Glomerular visceral epithelial cell (primary cell): Measurements from ENCODE around the gene MCM9.

Source experiments
- DNase-seq: peaks from one replicate; pipeline ENCODE4 v3.0.0-alpha.2; 2016; ENCODE audit errors: extremely low spot score

MCM9 gene

GRCh38 chr6:118934461-118935330 lies at the start of gene MCM9:
MCM9 (minus strand) TSS chr6:118935159; CDS start chr6:118931723, 3,436 bp downstream.
- DNase-seq: peak; percentile 95

GRCh38 chr6:118984342-118984741 lies 49.4 kb upstream of the MCM9 start:
- DNase-seq: no peak

DNA sequence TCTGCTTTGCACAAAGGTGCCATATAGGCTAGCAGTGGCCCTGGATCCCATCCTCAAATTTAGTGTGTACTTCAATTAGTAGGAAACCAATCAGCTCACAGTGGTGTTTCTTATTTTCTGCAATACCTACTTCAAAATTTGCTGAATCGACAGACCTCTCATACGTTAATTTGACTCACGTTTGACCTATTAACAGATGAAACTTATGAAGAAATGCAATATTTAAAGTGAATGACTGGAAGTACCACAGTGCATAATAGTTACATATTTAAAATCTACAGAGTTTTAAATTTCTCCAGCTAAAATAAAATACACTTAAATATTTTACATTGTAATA lies 47.6 kb upstream of the MCM9 start:
- DNase-seq: no peak

- no peak for DNase-seq
These were observed 47.1 kb upstream of the MCM9 start for GRCh38 chr6:118981884-118982574.

DNA sequence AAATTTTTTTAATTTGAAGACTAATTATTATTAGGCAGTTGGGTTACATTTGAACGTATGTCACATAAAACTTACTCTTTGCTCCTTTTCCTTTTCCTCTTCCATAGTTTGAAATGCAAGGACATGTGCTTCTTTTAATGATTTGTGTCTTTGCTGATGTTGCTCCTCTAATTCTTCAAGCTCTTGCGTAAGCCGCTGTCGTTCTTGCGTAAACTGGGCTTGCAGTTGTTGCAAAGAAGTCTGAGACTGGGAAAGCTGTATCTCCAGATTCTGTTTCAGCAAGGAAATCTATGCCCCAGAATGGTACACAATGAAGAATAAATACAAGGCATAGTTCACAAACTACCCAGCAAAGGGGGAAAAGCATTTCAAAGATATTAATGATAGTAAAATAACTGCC lies 45.1 kb upstream of the MCM9 start:
- DNase-seq: no peak

DNA sequence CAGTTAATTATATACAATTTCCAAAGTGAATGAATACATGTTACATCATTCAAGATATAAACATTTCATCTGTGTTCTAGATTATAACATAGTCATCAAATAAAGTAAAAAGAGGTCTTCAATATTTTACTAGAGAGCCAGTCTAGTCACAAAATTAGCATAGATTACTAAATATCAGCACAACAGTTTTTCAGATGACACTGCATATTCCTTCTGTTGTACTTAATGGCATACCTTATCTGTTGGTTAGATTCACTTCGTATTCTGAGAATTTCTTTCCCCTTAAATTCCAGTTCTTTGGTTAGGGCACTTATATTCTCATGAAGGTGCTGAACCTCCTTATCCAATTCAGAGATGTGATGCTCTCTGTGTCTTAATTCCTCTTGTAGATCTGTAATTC lies 39.8 kb upstream of the MCM9 start:
- DNase-seq: no peak

DNA sequence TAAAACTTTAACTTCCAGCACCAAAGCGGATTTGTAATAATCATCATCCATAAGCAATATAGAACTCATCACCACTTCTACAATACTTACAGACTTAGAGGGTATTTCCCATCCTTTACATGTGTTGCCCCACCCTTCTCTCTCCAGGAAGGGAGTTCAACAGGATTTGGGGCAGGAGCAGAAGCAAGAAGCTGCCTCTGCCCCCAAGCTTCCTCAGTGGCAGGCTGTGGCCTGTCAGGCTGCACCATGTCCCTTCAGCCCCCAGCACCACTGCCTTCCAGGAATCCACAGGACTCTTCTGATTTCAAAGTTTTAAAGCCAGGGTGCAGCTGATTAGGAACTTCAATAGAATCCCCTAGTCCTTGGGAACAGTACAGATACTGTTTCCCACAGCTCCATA lies 36.7 kb upstream of the MCM9 start:
- DNase-seq: no peak

- DNase-seq: no peak
These were observed 35.9 kb upstream of the MCM9 start for GRCh38 chr6:118970866-118971265.

- DNase-seq: peak; percentile 9
These were observed 33.5 kb upstream of the MCM9 start for GRCh38 chr6:118968416-118968815.

GRCh38 chr6:118967239-118967638 lies 32.3 kb upstream of the MCM9 start:
- DNase-seq: no peak

- DNase-seq: no peak
These were observed 30.9 kb upstream of the MCM9 start for GRCh38 chr6:118965843-118966370.

- DNase-seq: no peak
These were observed 30.4 kb upstream of the MCM9 start for GRCh38 chr6:118965371-118965770.

GRCh38 chr6:118963003-118963402 lies 28.0 kb upstream of the MCM9 start:
- no peak for DNase-seq

GRCh38 chr6:118959903-118960302 lies 24.9 kb upstream of the MCM9 start:
- no peak for DNase-seq

- DNase-seq: no peak
These were observed 18.4 kb upstream of the MCM9 start for GRCh38 chr6:118953391-118953790.

DNA sequence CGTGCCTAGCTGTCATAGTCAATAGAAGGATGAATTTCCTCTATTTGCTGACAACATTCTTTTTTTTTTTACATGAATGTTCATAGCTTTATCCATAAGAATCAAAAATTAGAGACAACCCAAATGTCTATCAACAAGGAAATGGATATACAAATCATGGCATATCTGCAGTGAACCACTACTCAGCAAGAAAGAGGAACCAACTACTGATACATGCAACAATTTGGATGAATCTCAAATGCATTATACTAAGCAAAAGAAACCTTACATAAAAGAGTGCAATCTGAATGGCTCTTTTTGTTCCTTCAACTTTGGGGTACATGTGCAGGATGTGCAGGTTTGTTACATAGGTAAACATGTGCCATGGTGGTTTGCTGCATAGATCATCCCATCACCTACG lies 17.7 kb upstream of the MCM9 start:
- no peak for DNase-seq

- no peak for DNase-seq
These were observed 10.3 kb upstream of the MCM9 start for GRCh38 chr6:118945217-118945616.

GRCh38 chr6:118940770-118941169 lies 5.8 kb upstream of the MCM9 start:
- no peak for DNase-seq

- no peak for DNase-seq
These were observed 4.7 kb upstream of the MCM9 start for GRCh38 chr6:118939683-118940082.

- no peak for DNase-seq
These were observed 1.2 kb upstream of the MCM9 start for GRCh38 chr6:118935978-118936703.

- no peak for DNase-seq
These were observed 341 bp upstream of the MCM9 start for GRCh38 chr6:118935331-118935668.

DNA sequence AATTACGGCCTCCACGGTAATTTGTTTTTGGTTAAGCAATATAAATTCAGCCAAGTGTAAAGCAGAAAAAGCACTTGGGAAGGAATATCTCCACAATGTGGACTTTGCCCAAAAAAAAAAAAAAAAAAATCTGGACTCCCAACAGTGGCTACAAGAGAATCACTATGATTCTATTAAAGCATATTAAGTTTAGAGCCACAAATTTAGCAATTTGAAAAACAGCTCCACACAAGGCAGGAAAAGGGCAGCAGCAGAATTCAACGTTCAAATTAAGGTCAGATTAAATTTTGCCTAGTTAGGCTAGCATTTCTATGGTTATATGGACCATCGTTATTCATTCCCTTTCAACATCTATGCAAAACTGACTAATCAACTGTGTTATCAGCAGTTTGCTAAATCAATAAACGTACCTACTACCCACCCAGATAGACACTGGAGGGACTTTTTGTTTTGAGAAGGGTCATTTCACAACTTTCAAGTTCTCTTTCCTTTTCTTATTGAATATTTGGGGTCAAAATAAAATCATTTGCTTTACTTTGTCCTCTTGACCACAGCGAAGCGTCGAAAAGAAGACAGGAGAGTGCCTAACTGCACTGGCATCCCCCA lies 1.0 kb downstream of the MCM9 start:
- no peak for DNase-seq
